Panc1 (cell line): ENCODE data around the gene PIH1D1. TPM values are rescaled to one million over a fixed set of nuclear protein-coding genes. Genes with fewer than 3 reads are reported as not detected.

Experiments used
- ATAC-seq: fragments of 200-7000 bp; cut with Tn5 transposase; 2 replicates; pipeline ENCODE4 v1.9.1; 2020; ENCODE audit warnings: mild to moderate bottlenecking, moderate library complexity
- BruUV-seq: library from RNA; stranded (reverse); fragments of 400-500 nt; replicated peaks from 2 replicates; lab custom pipeline; 2021; lab: Mats Ljungman, UMichigan
- CTCF ChIA-PET: fragments of 300-600 bp; sonication (Branson Sonifier 250); formaldehyde crosslinking; loops from one replicate; lab custom pipeline; 2022; ENCODE audit warnings: antibody characterized with exemption; lab: Charles Lee
- POLR2A ChIA-PET: fragments of 300-600 bp; sonication (Branson Sonifier 250); formaldehyde crosslinking; loops from one replicate; lab custom pipeline; 2022; ENCODE audit warnings: antibody characterized with exemption; lab: Charles Lee
- DNase-seq: peaks from one replicate; pipeline ENCODE4 v3.0.0-alpha.2; 2010; ENCODE audit warnings: low read depth, low spot score
- H3K27ac ChIP-seq: 2 replicates; pipeline ENCODE4 v1.5.1; 2011; ENCODE audit warnings: mild to moderate bottlenecking, low read length, inconsistent platforms
- H3K27me3 ChIP-seq: fragments of 200-500 bp; sonication (Bioruptor generic); 2 replicates; pipeline ENCODE4 v1.6.0; 2014; ENCODE audit warnings: low read length, inconsistent platforms; ENCODE audit not compliant: control insufficient read depth, insufficient read depth
- H3K36me3 ChIP-seq: fragments of 200-500 bp; sonication (Bioruptor generic); 2 replicates; pipeline ENCODE4 v1.5.1; 2014; ENCODE audit warnings: inconsistent platforms, mild to moderate bottlenecking, low read length, moderate library complexity; ENCODE audit not compliant: control insufficient read depth, insufficient read depth
- H3K4me1 ChIP-seq: 2 replicates; pipeline ENCODE4 v1.5.1; 2011; ENCODE audit warnings: inconsistent platforms, mild to moderate bottlenecking, low read length, moderate library complexity; ENCODE audit not compliant: control insufficient read depth, insufficient read depth
- H3K4me3 ChIP-seq, 2 experiments: 2 replicates each; pipeline ENCODE4 v1.5.1; 2011 to 2012; ENCODE audit warnings: low read depth in 2 of 2, low read length in 2 of 2, mild to moderate bottlenecking in 2 of 2, inconsistent platforms in 1 of 2, moderate library complexity in 1 of 2
- H3K9me3 ChIP-seq: fragments of 200-500 bp; sonication (Bioruptor generic); 2 replicates; pipeline ENCODE4 v1.5.1; 2014; ENCODE audit warnings: low read depth, mild to moderate bottlenecking, inconsistent platforms, low read length, moderate library complexity; ENCODE audit not compliant: control insufficient read depth, insufficient read depth
- CTCF ChIP-seq: fragments of 450-650 bp; IDR thresholded peaks from 2 replicates; pipeline ENCODE4 v1.5.1; 2017; ENCODE audit warnings: mild to moderate bottlenecking
- POLR2AphosphoS5 ChIP-seq: IDR thresholded peaks from 2 replicates; pipeline ENCODE4 v1.6.1; 2012; ENCODE audit warnings: mild to moderate bottlenecking, low read depth, low read length, moderate library complexity
- REST ChIP-seq, 2 experiments: IDR thresholded peaks; 2 replicates each; pipeline ENCODE4 v1.6.1; 2011 to 2012; ENCODE audit warnings: low read depth in 2 of 2, control low read depth in 1 of 2, low read length in 1 of 2, mild to moderate bottlenecking in 1 of 2, moderate library complexity in 1 of 2; ENCODE audit not compliant: insufficient read depth in 1 of 2
- SIN3A ChIP-seq: IDR thresholded peaks from 2 replicates; pipeline ENCODE4 v1.6.1; 2012; ENCODE audit warnings: low read depth, mild to moderate bottlenecking, low read length, moderate library complexity, borderline replicate concordance; ENCODE audit not compliant: insufficient read depth
- TCF7L2 ChIP-seq: IDR thresholded peaks from 2 replicates; pipeline ENCODE4 v1.6.1; 2011; ENCODE audit warnings: mild to moderate bottlenecking, low read depth, low read length, inconsistent platforms
- in situ Hi-C: cut with HindIII; loops from 2 replicates; pipeline ENCODE4 v1.10.0; 2016; ENCODE audit warnings: low sequenced_read_pairs, low pct_unique_long_range_greater_than_20kb
- intact Hi-C: fragments of 100-400 bp; cut with micrococcal nuclease; formaldehyde crosslinking; loops from one replicate; pipeline ENCODE4 v1.10.0; 2022; ENCODE audit not compliant: unreplicated experiment
- total RNA-seq: library from RNA; stranded (reverse); gene quantifications from one replicate; pipeline ENCODE4 v1.2.1, GENCODE V29; 2021; ENCODE audit not compliant: unreplicated experiment

The PIH1D1 gene
- total RNA-seq, 1 experiment from 2014 or later: 78.5 TPM

GRCh38 chr19:49433240-49433901, 18.2 kb downstream of the PIH1D1 start:
- TF ChIP-seq CTCF (no peak), POLR2AphosphoS5 (no peak)
- intact Hi-C loops (no loop called here), in situ Hi-C loops (no loop called here)
- ATAC-seq (no peak), DNase-seq (no peak)
- ChIA-PET CTCF (interaction anchor here (0.6 kb wide), 1 partner anchor 38 kb away, joined by 8 read pairs; no protein-coding TSS in a partner anchor), POLR2A (no interaction called here)
- H3K9me3 ChIP-seq: no peaks in the 10 kb centered on the region
- H3K4me3 ChIP-seq: no peak overlapping the region
- H3K27me3 ChIP-seq: no peaks in the 10 kb centered on the region; the same call in 1 of the 2 replicates
- no TSS peak for BruUV-seq
- H3K4me1 ChIP-seq: no peaks in the 10 kb centered on the region
- no peaks in the 10 kb centered on the region for H3K36me3 ChIP-seq
- H3K27ac ChIP-seq: no peak overlapping the region

- no TSS peak for BruUV-seq
- TF ChIP-seq POLR2AphosphoS5: no peak
- no peak for TF ChIP-seq TCF7L2
- TF ChIP-seq CTCF: no peak
- no peak for TF ChIP-seq SIN3A
- no peak for TF ChIP-seq REST (IDR thresholded peaks at IDR 0.05; ENCODE audit: insufficient read depth in 1 of 2, low read depth in 2 of 2, low read length in 1 of 2)
- in situ Hi-C loops (no loop called here), intact Hi-C loops (no loop called here)
- ATAC-seq (no peak), DNase-seq (no peak)
- Histone ChIP-seq H3K4me3 (no peak overlapping the region), H3K9me3 (no peaks in the 10 kb centered on the region), H3K27me3 (no peaks in the 10 kb centered on the region; the same call in 1 of the 2 replicates), H3K36me3 (no peaks in the 10 kb centered on the region), H3K4me1 (no peaks in the 10 kb centered on the region), H3K27ac (no peak overlapping the region)
- ChIA-PET CTCF (no interaction called here), POLR2A (no interaction called here)
Measured at GRCh38 chr19:49432141-49433073, 19.2 kb downstream of the PIH1D1 start.
